GM21423 (cell line): Measurements from ENCODE around the gene C18orf54.
"Not testable (repeated sequence)": the region's sequence is repeated elsewhere in the genome, so short reads cannot be mapped to it uniquely, and the experiment has no call there.

Experiments
- ATAC-seq: cut with Tn5 transposase; IDR thresholded peaks from one replicate; pipeline ENCODE4 v1.9.1; 2021; ENCODE audit warnings: mild to moderate bottlenecking, moderate library complexity; ENCODE audit not compliant: unreplicated experiment

Gene C18orf54

GRCh38 chr18:54357660-54358494 lies at the start of gene C18orf54, which contains the start of gene STARD6:
Gene C18orf54, plus strand, starts transcription at chr18:54357906. Its CDS starts 2,667 bp downstream, at chr18:54360573.
Gene STARD6, minus strand, starts transcription at chr18:54357858. Its CDS starts 3,285 bp downstream, at chr18:54354573.
- ATAC-seq: peak; percentile 95

GRCh38 chr18:54309564-54309963 lies 48.1 kb upstream of the C18orf54 start:
- ATAC-seq: not testable (repeated sequence)

- no peak for ATAC-seq
Measured at GRCh38 chr18:54316071-54316820, 41.5 kb upstream of the C18orf54 start.

- ATAC-seq: no peak
Measured at GRCh38 chr18:54323561-54323960, 34.1 kb upstream of the C18orf54 start.

GRCh38 chr18:54323970-54324369 lies 33.7 kb upstream of the C18orf54 start:
- ATAC-seq: no peak

- no peak for ATAC-seq
Measured at GRCh38 chr18:54327818-54328217, 29.9 kb upstream of the C18orf54 start.

GRCh38 chr18:54329787-54330186 lies 27.9 kb upstream of the C18orf54 start:
- no peak for ATAC-seq

- ATAC-seq: no peak
Measured at GRCh38 chr18:54330768-54331548, 26.7 kb upstream of the C18orf54 start.

- no peak for ATAC-seq
Measured at GRCh38 chr18:54335638-54336173, 22.0 kb upstream of the C18orf54 start.

GRCh38 chr18:54338230-54338629 lies 19.5 kb upstream of the C18orf54 start:
- no peak for ATAC-seq

GRCh38 chr18:54351186-54351585 lies 6.5 kb upstream of the C18orf54 start:
- ATAC-seq: no peak

- peak; percentile 42 for ATAC-seq
Measured at GRCh38 chr18:54357082-54357659, 535 bp upstream of the C18orf54 start.

- ATAC-seq: peak; percentile 7
Measured at GRCh38 chr18:54358495-54359040, 862 bp downstream of the C18orf54 start.

- no peak for ATAC-seq
Measured at GRCh38 chr18:54359233-54359632, 1.5 kb downstream of the C18orf54 start.

GRCh38 chr18:54360406-54360805 lies 2.7 kb downstream of the C18orf54 start:
- no peak for ATAC-seq

GRCh38 chr18:54378057-54378456 lies 20.4 kb downstream of the C18orf54 start:
- ATAC-seq: no peak

- no peak for ATAC-seq
Measured at GRCh38 chr18:54381640-54382039, 23.9 kb downstream of the C18orf54 start.

GRCh38 chr18:54382076-54382475 lies 24.4 kb downstream of the C18orf54 start:
- ATAC-seq: no peak

GRCh38 chr18:54382733-54383252 lies 25.1 kb downstream of the C18orf54 start:
- no peak for ATAC-seq

- no peak for ATAC-seq
Measured at GRCh38 chr18:54386043-54386442, 28.3 kb downstream of the C18orf54 start.
